Activated CD8-positive, alpha-beta T cell treated with anti-CD3 and anti-CD28 coated beads, Interleukin-2, amount 10 ng/mL, durations not matched to agents 7 days and 5 days (primary cell): ENCODE results near the gene BRK1. TPM values are rescaled to one million over a fixed set of nuclear protein-coding genes. Genes with fewer than 3 reads are reported as not detected.
"Not testable (repeated sequence)": the region's sequence is repeated elsewhere in the genome, so short reads cannot be mapped to it uniquely, and the experiment has no call there.

ENCODE experiments used
- ATAC-seq: fragments of 150-1000 bp; cut with Tn5 transposase; one replicate; pipeline ENCODE4 v1.10.0; 2021; ENCODE audit warnings: moderate library complexity
- CTCF ChIA-PET: fragments of 350-600 bp; sonication (Branson Sonifier 250); formaldehyde crosslinking; loops from one replicate; lab custom pipeline; 2021; ENCODE audit warnings: antibody characterized with exemption; lab: Charles Lee
- POLR2A ChIA-PET: fragments of 350-600 bp; sonication (Branson Sonifier 250); formaldehyde crosslinking; loops from one replicate; lab custom pipeline; 2021; ENCODE audit warnings: antibody characterized with exemption; lab: Charles Lee
- DNase-seq: peaks from one replicate; pipeline ENCODE4 v3.0.0-alpha.2; 2020
- H3K27ac Mint-ChIP-seq: one replicate; pipeline ENCODE4 v1.8.0; 2021; ENCODE audit warnings: mild to moderate bottlenecking, mixed read lengths
- H3K27me3 Mint-ChIP-seq: one replicate; pipeline ENCODE4 v1.8.0; 2021; ENCODE audit warnings: low read depth, mixed read lengths
- H3K36me3 Mint-ChIP-seq: one replicate; pipeline ENCODE4 v1.8.0; 2021; ENCODE audit warnings: low read depth, mixed read lengths
- H3K4me1 Mint-ChIP-seq: one replicate; pipeline ENCODE4 v1.8.0; 2021; ENCODE audit warnings: low read depth, mixed read lengths
- H3K4me3 Mint-ChIP-seq: one replicate; pipeline ENCODE4 v1.8.0; 2021; ENCODE audit warnings: mild to moderate bottlenecking, mixed read lengths
- H3K9me3 Mint-ChIP-seq: one replicate; pipeline ENCODE4 v1.8.0; 2022; ENCODE audit warnings: mixed read lengths; ENCODE audit not compliant: insufficient read depth
- total RNA-seq, 2 experiments: library from RNA; stranded (reverse); gene quantifications; one replicate each; pipeline ENCODE4 v1.2.3, GENCODE V29; 2021

Gene BRK1
- total RNA-seq, 2 experiments from 2014 or later, result 113 to 120 TPM

GRCh38 chr3:10164546-10165393, 49.3 kb downstream of the BRK1 start, which contains the start of gene IRAK2:
TSS of gene IRAK2 (plus strand) at chr3:10164919. CDS start at chr3:10164955, 36 bp downstream.
- H3K27ac Mint-ChIP-seq, result no peak within 1 kb of the TSS
- H3K27me3 Mint-ChIP-seq, result no peaks in the 10 kb centered on the region
- ChIA-PET POLR2A (interaction anchor here (1.4 kb wide), 1 partner anchor 28 kb away, joined by 4 read pairs; no protein-coding TSS in a partner anchor), CTCF (interaction anchor here (1.0 to 2.1 kb wide), 9 partner anchors 14 to 99 kb away, joined by 3 to 9 read pairs (median 5); no protein-coding TSS in a partner anchor)
- peak within 1 kb of the TSS; percentile 69 for H3K4me3 Mint-ChIP-seq
- peaks cover 18% of the 10 kb centered on the region for H3K4me1 Mint-ChIP-seq
- DNase-seq (peak; percentile 63), ATAC-seq (peak; percentile 84)
- peaks cover 11% of the 10 kb centered on the region for H3K9me3 Mint-ChIP-seq
- peaks cover 8% of the 10 kb centered on the region for H3K36me3 Mint-ChIP-seq

DNA sequence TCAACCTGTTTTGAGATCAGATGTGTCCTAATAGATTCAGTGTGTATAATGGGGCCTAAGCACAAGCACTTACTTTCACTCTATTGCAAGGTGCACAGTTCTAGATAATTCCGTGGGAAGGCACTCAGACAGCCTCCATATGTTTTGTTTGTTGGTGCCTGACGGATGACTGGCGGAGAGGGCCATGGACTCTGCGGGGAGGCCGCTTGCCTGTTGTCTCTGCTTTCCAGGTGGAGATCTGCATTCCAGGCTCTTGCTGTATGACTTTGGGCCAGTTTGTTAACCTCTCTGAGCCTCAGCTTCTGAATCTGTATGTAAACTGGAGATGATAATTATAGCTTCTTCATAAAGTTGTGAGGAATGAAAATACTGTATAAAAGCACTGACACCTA, 50.7 kb downstream of the BRK1 start:
- ATAC-seq (no peak), DNase-seq (no peak)
- Mint-ChIP-seq H3K9me3 (peaks cover 11% of the 10 kb centered on the region), H3K4me1 (peaks cover 18% of the 10 kb centered on the region), H3K36me3 (peaks cover 10% of the 10 kb centered on the region), H3K27ac (no peak overlapping the region), H3K4me3 (no peak overlapping the region), H3K27me3 (no peaks in the 10 kb centered on the region)
- POLR2A ChIA-PET, result no interaction called here
- CTCF ChIA-PET, result interaction anchor here (1.6 to 2.1 kb wide), 4 partner anchors 20 to 97 kb away, joined by 3 to 9 read pairs (median 4); no protein-coding TSS in a partner anchor

DNA sequence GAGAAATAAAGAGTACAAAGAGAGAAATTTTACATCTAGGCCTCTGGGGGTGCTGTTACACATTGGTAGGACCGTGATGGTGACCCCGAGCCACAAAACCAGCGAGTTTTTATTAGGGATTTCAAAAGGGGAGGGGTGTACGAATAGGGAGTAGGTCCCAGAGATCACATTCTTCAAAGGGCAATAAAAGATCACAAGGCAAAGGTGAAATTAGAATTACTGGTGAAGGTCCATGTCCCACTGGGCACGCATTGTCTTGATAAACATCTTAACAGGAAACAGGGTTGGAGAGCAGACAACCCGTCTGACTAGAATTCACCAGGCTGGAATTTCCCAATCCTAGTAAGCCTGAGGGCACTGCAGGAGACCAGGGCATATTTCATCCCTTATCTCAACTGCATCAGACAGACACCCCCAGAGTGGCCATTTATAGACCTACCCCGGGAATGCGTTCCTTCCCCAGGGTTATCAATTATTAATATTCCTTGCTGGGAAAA, 53.6 kb downstream of the BRK1 start:
- no peaks in the 10 kb centered on the region for H3K27me3 Mint-ChIP-seq
- ATAC-seq, result no peak
- H3K36me3 Mint-ChIP-seq, result peaks cover 10% of the 10 kb centered on the region
- H3K9me3 Mint-ChIP-seq, result peaks cover 11% of the 10 kb centered on the region
- no peak for DNase-seq
- no peak overlapping the region for H3K27ac Mint-ChIP-seq
- ChIA-PET POLR2A (no interaction called here), CTCF (no interaction called here)
- no peak overlapping the region for H3K4me3 Mint-ChIP-seq
- H3K4me1 Mint-ChIP-seq, result peaks cover 13% of the 10 kb centered on the region

GRCh38 chr3:10170915-10171478, 55.5 kb downstream of the BRK1 start:
- ChIA-PET CTCF (no interaction called here), POLR2A (interaction anchor here (0.5 kb wide), 1 partner anchor 8 kb away, joined by 4 read pairs; no protein-coding TSS in a partner anchor)
- Mint-ChIP-seq H3K4me1 (peaks cover 13% of the 10 kb centered on the region), H3K36me3 (peaks cover 10% of the 10 kb centered on the region), H3K27me3 (no peaks in the 10 kb centered on the region), H3K9me3 (peaks cover 11% of the 10 kb centered on the region), H3K4me3 (no peak overlapping the region), H3K27ac (no peak overlapping the region)
- ATAC-seq (no peak), DNase-seq (no peak)

GRCh38 chr3:10173095-10173925, 57.8 kb downstream of the BRK1 start:
- H3K27ac Mint-ChIP-seq, result no peak overlapping the region

DNA sequence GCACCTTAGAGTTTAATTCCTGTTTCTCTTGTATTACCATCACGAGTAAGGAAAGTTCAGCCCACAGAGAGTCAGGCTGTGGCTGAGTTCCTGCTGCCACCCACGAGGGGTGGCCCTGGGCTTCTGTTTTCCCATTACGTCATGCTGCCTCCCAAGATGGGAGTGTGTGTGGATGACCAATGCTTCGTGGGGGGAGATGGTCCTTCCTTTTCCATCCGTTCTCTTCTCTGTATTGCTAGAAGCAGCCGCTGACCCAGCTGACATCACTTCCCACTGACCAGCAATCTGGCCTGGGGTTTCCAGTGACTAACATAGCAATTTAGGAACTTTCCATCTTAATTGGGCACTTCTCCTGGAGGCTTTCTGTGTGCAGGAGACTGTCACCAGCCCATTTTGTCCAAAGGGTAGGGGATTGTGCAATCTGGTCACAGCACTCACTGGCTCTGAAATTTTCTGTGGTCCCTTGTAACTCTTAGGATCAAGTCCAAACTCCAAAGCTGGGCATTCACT, 58.5 kb downstream of the BRK1 start:
- no peak for ATAC-seq
- POLR2A ChIA-PET, result no interaction called here
- Mint-ChIP-seq H3K4me3 (no peak overlapping the region), H3K27ac (no peak overlapping the region), H3K4me1 (peaks cover 2% of the 10 kb centered on the region), H3K27me3 (no peaks in the 10 kb centered on the region), H3K36me3 (peaks cover 4% of the 10 kb centered on the region), H3K9me3 (peaks cover 7% of the 10 kb centered on the region)
- no peak for DNase-seq
- CTCF ChIA-PET, result no interaction called here

More at GRCh38 chr3:10173095-10173925, 57.8 kb downstream of the BRK1 start:
- peaks cover 3% of the 10 kb centered on the region for H3K4me1 Mint-ChIP-seq
- DNase-seq, result no peak
- H3K36me3 Mint-ChIP-seq, result peaks cover 10% of the 10 kb centered on the region
- H3K4me3 Mint-ChIP-seq, result no peak overlapping the region
- no peak for ATAC-seq
- H3K27me3 Mint-ChIP-seq, result no peaks in the 10 kb centered on the region
- peaks cover 11% of the 10 kb centered on the region for H3K9me3 Mint-ChIP-seq
- POLR2A ChIA-PET, result no interaction called here
- CTCF ChIA-PET, result no interaction called here

DNA sequence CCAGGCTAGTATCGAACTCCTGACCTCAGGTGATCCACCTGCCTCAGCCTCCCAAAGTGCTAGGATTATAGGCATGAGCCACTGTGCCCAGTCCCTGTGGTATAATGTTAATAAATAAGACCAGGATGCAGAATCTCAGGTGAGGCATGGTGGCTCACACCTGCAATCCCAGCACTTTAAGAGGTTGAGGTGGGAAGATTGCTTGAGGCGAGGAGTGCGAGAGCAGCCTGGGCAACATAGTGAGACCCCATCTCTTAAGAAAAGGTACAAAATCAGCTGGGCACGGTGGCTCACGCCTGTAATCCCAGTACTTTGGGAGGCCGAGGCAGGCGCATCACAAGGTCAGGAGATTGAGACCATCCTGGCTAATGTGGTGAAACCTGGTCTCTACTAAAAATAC, 59.9 kb downstream of the BRK1 start:
- H3K9me3 Mint-ChIP-seq, DNase-seq, ATAC-seq, H3K27ac Mint-ChIP-seq, POLR2A ChIA-PET, H3K36me3 Mint-ChIP-seq, H3K4me1 Mint-ChIP-seq, CTCF ChIA-PET, H3K4me3 Mint-ChIP-seq, H3K27me3 Mint-ChIP-seq: not testable (repeated sequence)

- ATAC-seq, H3K27ac Mint-ChIP-seq, H3K27me3 Mint-ChIP-seq, H3K9me3 Mint-ChIP-seq, POLR2A ChIA-PET, H3K36me3 Mint-ChIP-seq, DNase-seq, CTCF ChIA-PET, H3K4me3 Mint-ChIP-seq, H3K4me1 Mint-ChIP-seq: not testable (repeated sequence)
Observed at GRCh38 chr3:10176150-10176549, 60.7 kb downstream of the BRK1 start.

Other genes with a start within 250 kb of the BRK1 start
- gene CIDEC, start 235.4 kb upstream of the BRK1 start, total RNA-seq, result not detected
- 10 to 100 TPM; 30.2 to 31.0 TPM for gene JAGN1, start 225.1 kb upstream of the BRK1 start, total RNA-seq
- gene IL17RE, start 212.8 kb upstream of the BRK1 start, total RNA-seq, result 1 to 10 TPM; 1.3 to 1.8 TPM
- under 1 TPM; 0.42 to 0.55 TPM for gene IL17RC, start 198.6 kb upstream of the BRK1 start, total RNA-seq
- gene CRELD1, start 181.8 kb upstream of the BRK1 start, total RNA-seq, result 10 to 100 TPM; 10.1 to 10.9 TPM
- 1 to 10 TPM; 5.5 to 6.9 TPM for gene PRRT3, start 163.3 kb upstream of the BRK1 start, total RNA-seq
- gene EMC3, start 128.8 kb upstream of the BRK1 start, total RNA-seq, result 10 to 100 TPM; 49.0 to 53.4 TPM
- 10 to 100 TPM; 66.9 to 71.5 TPM for gene FANCD2, start 89.2 kb upstream of the BRK1 start, total RNA-seq
- not detected for gene FANCD2OS, start 7.4 kb upstream of the BRK1 start, total RNA-seq
- gene VHL, start 26.1 kb downstream of the BRK1 start, total RNA-seq, result 10 to 100 TPM; 57.0 to 59.1 TPM
- 1 to 10 TPM; 1.3 to 1.4 TPM for gene IRAK2, start 49.2 kb downstream of the BRK1 start, total RNA-seq
- gene TATDN2, start 132.8 kb downstream of the BRK1 start, total RNA-seq, result 10 to 100 TPM; 57.0 to 61.6 TPM
- gene GHRL, start 177.3 kb downstream of the BRK1 start, total RNA-seq, result under 1 TPM; 0.21 to 0.63 TPM
- 10 to 100 TPM; 93.2 to 95.0 TPM for gene SEC13, start 205.4 kb downstream of the BRK1 start, total RNA-seq